HCT116 (cell line): ENCODE data around the gene TEKT2. TPM values are rescaled to one million over a fixed set of nuclear protein-coding genes. Genes with fewer than 3 reads are reported as not detected.

Experiments used
- ATAC-seq: fragments of 200-7000 bp; cut with Tn5 transposase; 2 replicates; pipeline ENCODE4 v1.9.1; 2020; ENCODE audit warnings: mild to moderate bottlenecking, moderate library complexity
- BruUV-seq: library from RNA; stranded (reverse); fragments of 400-500 nt; replicated peaks from 2 replicates; lab custom pipeline; 2021; lab: Mats Ljungman, UMichigan
- CTCF ChIA-PET: fragments of 300-600 bp; sonication (Branson Sonifier 250); formaldehyde crosslinking; loops from one replicate; lab custom pipeline; 2021; ENCODE audit warnings: antibody characterized with exemption; lab: Charles Lee
- POLR2A ChIA-PET: fragments of 300-600, 350-600 bp; sonication (Branson Sonifier 250); formaldehyde crosslinking; loops from one replicate; lab custom pipeline; 2021; ENCODE audit warnings: antibody characterized with exemption; lab: Charles Lee
- RAD21 ChIA-PET, 2 experiments: fragments of 300-600 bp; sonication (Branson Sonifier 250); formaldehyde crosslinking; loops; one replicate each; lab custom pipeline; 2023; ENCODE audit warnings: low total read pairs in 2 of 2; ENCODE audit not compliant: uncharacterized antibody in 2 of 2, unreplicated experiment in 2 of 2, low non-redundant PET in 1 of 2; lab: Charles Lee
- DNase-seq: peaks from one replicate; pipeline ENCODE4 v3.0.0-alpha.2; 2010; ENCODE audit warnings: low read depth, low spot score
- H2AFZ ChIP-seq: fragments of 200-600 bp; shearing (Covaris generic), sonication (generic); 2 replicates; pipeline ENCODE4 v1.6.1; 2017; ENCODE audit warnings: low read depth, mixed run types, mixed read lengths, antibody characterized with exemption, low read length; ENCODE audit not compliant: poor library complexity, severe bottlenecking
- H3K27ac ChIP-seq: 2 replicates; pipeline ENCODE4 v1.5.1; 2012; ENCODE audit warnings: low read depth, low read length
- H3K27me3 ChIP-seq: fragments of 200-600 bp; sonication (generic); 2 replicates; pipeline ENCODE4 v1.6.1; 2016; ENCODE audit warnings: mixed run types, low read length, mixed read lengths; ENCODE audit not compliant: insufficient read depth
- H3K36me3 ChIP-seq, 2 experiments: fragments of 200-500 bp in 1 of 2; fragments of 200-600 bp in 1 of 2; sonication (Bioruptor generic) in 1 of 2; sonication (generic) in 1 of 2; 2 replicates each; pipeline versions ENCODE4 v1.5.1 to v1.6.1; 2014 to 2016; ENCODE audit warnings: low read length in 2 of 2, inconsistent platforms in 1 of 2, mixed read lengths in 1 of 2, mixed run types in 1 of 2; ENCODE audit not compliant: insufficient read depth in 2 of 2, control insufficient read depth in 1 of 2
- H3K4me1 ChIP-seq, 2 experiments: fragments of 200-600 bp in 1 of 2; sonication (generic) in 1 of 2; 2 replicates each; pipeline versions ENCODE4 v1.5.1 to v1.6.1; 2012 to 2017; ENCODE audit warnings: low read length in 2 of 2, inconsistent platforms in 1 of 2, mild to moderate bottlenecking in 1 of 2, mixed read lengths in 1 of 2, mixed run types in 1 of 2, moderate library complexity in 1 of 2; ENCODE audit not compliant: insufficient read depth in 2 of 2, control insufficient read depth in 1 of 2
- H3K4me2 ChIP-seq: fragments of 200-600 bp; sonication (generic); 2 replicates; pipeline ENCODE4 v1.6.1; 2017; ENCODE audit warnings: mixed run types, low read length, mixed read lengths
- H3K4me3 ChIP-seq, 2 experiments: fragments of 200-600 bp in 1 of 2; sonication (generic) in 1 of 2; replicated peaks in 1 of 2; 2 replicates each; pipeline ENCODE4 v1.5.1; 2011 to 2016; ENCODE audit warnings: low read length in 2 of 2, control low read depth in 1 of 2, low read depth in 1 of 2, mild to moderate bottlenecking in 1 of 2, mixed read lengths in 1 of 2, mixed run types in 1 of 2
- H3K79me2 ChIP-seq: fragments of 200-600 bp; sonication (generic); 2 replicates; pipeline ENCODE4 v1.6.1; 2017; ENCODE audit warnings: mild to moderate bottlenecking, mixed run types, low read length, moderate library complexity, mixed read lengths; ENCODE audit not compliant: insufficient read depth
- H3K9ac ChIP-seq: fragments of 200-600 bp; sonication (generic); 2 replicates; pipeline ENCODE4 v1.6.1; 2016; ENCODE audit warnings: low read length, mixed read lengths
- H3K9me2 ChIP-seq: fragments of 200-600 bp; sonication (generic), shearing (Covaris generic); 2 replicates; pipeline ENCODE4 v1.6.1; 2017; ENCODE audit warnings: mixed run types, mild to moderate bottlenecking, moderate library complexity; ENCODE audit not compliant: insufficient read depth
- H3K9me3 ChIP-seq, 2 experiments: fragments of 200-500 bp in 1 of 2; fragments of 200-600 bp in 1 of 2; sonication (Bioruptor generic) in 1 of 2; sonication (generic) in 1 of 2; 2 replicates each; pipeline ENCODE4 v1.6.1; 2014 to 2017; ENCODE audit warnings: low read length in 2 of 2, mixed read lengths in 2 of 2, inconsistent platforms in 1 of 2, low read depth in 1 of 2, mild to moderate bottlenecking in 1 of 2, mixed run types in 1 of 2, moderate library complexity in 1 of 2; ENCODE audit not compliant: control insufficient read depth in 1 of 2, insufficient read depth in 1 of 2
- H4K20me1 ChIP-seq: fragments of 200-600 bp; sonication (generic), shearing (Covaris generic); 2 replicates; pipeline ENCODE4 v1.6.1; 2017; ENCODE audit warnings: mixed run types, mild to moderate bottlenecking, moderate library complexity; ENCODE audit not compliant: insufficient read depth
- EZH2 ChIP-seq: fragments of 200-600 bp; sonication (generic); IDR thresholded peaks from 2 replicates; pipeline ENCODE4 v1.6.1; 2017; ENCODE audit warnings: antibody characterized with exemption, mixed run types
- FOSL1 ChIP-seq: IDR thresholded peaks from 2 replicates; pipeline ENCODE4 v1.6.1; 2012; ENCODE audit warnings: low read depth
- JUND ChIP-seq: IDR thresholded peaks from 2 replicates; pipeline ENCODE4 v1.6.1; 2012
- MAX ChIP-seq: IDR thresholded peaks from 2 replicates; pipeline ENCODE4 v1.6.1; 2012
- POLR2A ChIP-seq: IDR thresholded peaks from 2 replicates; pipeline ENCODE4 v1.7.0; 2011; ENCODE audit warnings: borderline replicate concordance; ENCODE audit not compliant: insufficient read depth, insufficient read length; ENCODE audit errors: extremely low read depth
- ZNF274 ChIP-seq: fragments of 200-500 bp; sonication (Bioruptor generic); IDR thresholded peaks from 2 replicates; pipeline ENCODE4 v1.6.1; 2014; ENCODE audit warnings: mild to moderate bottlenecking, low read depth, low read length, inconsistent platforms
- intact Hi-C: fragments of 100-400 bp; cut with micrococcal nuclease; formaldehyde crosslinking; loops from 2 replicates; pipeline ENCODE4 v1.10.0; 2022
- total RNA-seq: library from RNA; stranded (reverse); gene quantifications from one replicate; pipeline ENCODE4 v1.2.1, GENCODE V29; 2021; ENCODE audit not compliant: unreplicated experiment
- TF ChIP-seq, protein P1 (sequence below), 3 experiments: fragments of 200-600 bp in 1 of 3; sonication (generic) in 1 of 3; IDR thresholded peaks in 2 of 3; conservative IDR thresholded peaks in 1 of 3; 2 replicates each; pipeline ENCODE4 v1.5.1; 2012 to 2017; ENCODE audit warnings: low read depth in 2 of 3, low read length in 2 of 3, antibody characterized with exemption in 1 of 3, borderline replicate concordance in 1 of 3, control low read depth in 1 of 3, mild to moderate bottlenecking in 1 of 3, mixed read lengths in 1 of 3, mixed run types in 1 of 3, moderate library complexity in 1 of 3; ENCODE audit not compliant: insufficient read depth in 1 of 3

The TEKT2 gene
- total RNA-seq, 1 experiment from 2014 or later: not detected

GRCh38 chr1:36086529-36087232 is 2.8 kb downstream of the TEKT2 start:
- CTCF ChIA-PET: no interaction called here
- TF ChIP-seq POLR2A (no peak), JUND (no peak), MAX (no peak), ZNF274 (no peak), EZH2 (no peak), FOSL1 (no peak)
- TF ChIP-seq, protein P1, sequence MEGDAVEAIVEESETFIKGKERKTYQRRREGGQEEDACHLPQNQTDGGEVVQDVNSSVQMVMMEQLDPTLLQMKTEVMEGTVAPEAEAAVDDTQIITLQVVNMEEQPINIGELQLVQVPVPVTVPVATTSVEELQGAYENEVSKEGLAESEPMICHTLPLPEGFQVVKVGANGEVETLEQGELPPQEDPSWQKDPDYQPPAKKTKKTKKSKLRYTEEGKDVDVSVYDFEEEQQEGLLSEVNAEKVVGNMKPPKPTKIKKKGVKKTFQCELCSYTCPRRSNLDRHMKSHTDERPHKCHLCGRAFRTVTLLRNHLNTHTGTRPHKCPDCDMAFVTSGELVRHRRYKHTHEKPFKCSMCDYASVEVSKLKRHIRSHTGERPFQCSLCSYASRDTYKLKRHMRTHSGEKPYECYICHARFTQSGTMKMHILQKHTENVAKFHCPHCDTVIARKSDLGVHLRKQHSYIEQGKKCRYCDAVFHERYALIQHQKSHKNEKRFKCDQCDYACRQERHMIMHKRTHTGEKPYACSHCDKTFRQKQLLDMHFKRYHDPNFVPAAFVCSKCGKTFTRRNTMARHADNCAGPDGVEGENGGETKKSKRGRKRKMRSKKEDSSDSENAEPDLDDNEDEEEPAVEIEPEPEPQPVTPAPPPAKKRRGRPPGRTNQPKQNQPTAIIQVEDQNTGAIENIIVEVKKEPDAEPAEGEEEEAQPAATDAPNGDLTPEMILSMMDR (IDR thresholded peaks at IDR 0.05 in 2 of 3, conservative IDR thresholded peaks at IDR 0.05 in 1 of 3; ENCODE audit: borderline replicate concordance in 1 of 3, insufficient read depth in 1 of 3, low read depth in 2 of 3, low read length in 2 of 3): no peak
- BruUV-seq: no TSS peak

More at GRCh38 chr1:36086529-36087232, 2.8 kb downstream of the TEKT2 start:
- Histone ChIP-seq H4K20me1 (no peaks in the 10 kb centered on the region), H3K9ac (no peak overlapping the region), H2AFZ (no peak overlapping the region), H3K4me2 (no peak overlapping the region), H3K27ac (no peak overlapping the region), H3K4me1 (peaks cover 0 to 15% of the 10 kb centered on the region in 2 experiments; a peak in 2 of 4 replicates), H3K9me3 (no peaks in the 10 kb centered on the region), H3K79me2 (peaks cover 24% of the 10 kb centered on the region), H3K9me2 (no peaks in the 10 kb centered on the region), H3K4me3 (no peak overlapping the region), H3K36me3 (peaks cover 3 to 5% of the 10 kb centered on the region in 2 experiments; a peak in 2 of 4 replicates), H3K27me3 (no peaks in the 10 kb centered on the region)
- POLR2A ChIA-PET: no interaction called here
- DNase-seq: no peak
- RAD21 ChIA-PET: interaction anchor here in 1 of 2 experiments (0.7 kb wide), 1 partner anchor 371 kb away, joined by 3 read pairs; no protein-coding TSS in a partner anchor
- intact Hi-C loops: loop anchor here (10.0 kb wide), 1 partner anchor 232 kb away; no protein-coding TSS in a partner anchor
- ATAC-seq: no peak
